Ishikawa (cell line): ENCODE data around the gene NSDHL.
A peak's percentile ranks its signal among the peaks of the same experiment; 100 is the strongest.

Experiments
- CEBPB ChIP-seq: IDR thresholded peaks from 2 replicates; pipeline ENCODE4 v1.6.1; 2012
- EGR1 ChIP-seq: IDR thresholded peaks from 2 replicates; pipeline ENCODE4 v1.6.1; 2012
- EP300 ChIP-seq: IDR thresholded peaks from 2 replicates; pipeline ENCODE4 v1.6.1; 2012; ENCODE audit warnings: borderline replicate concordance
- FOXM1 ChIP-seq: IDR thresholded peaks from 2 replicates; pipeline ENCODE4 v1.6.1; 2012; ENCODE audit warnings: low read depth, borderline replicate concordance
- MAX ChIP-seq: IDR thresholded peaks from 2 replicates; pipeline ENCODE4 v1.6.1; 2012
- NFIC ChIP-seq: IDR thresholded peaks from 2 replicates; pipeline ENCODE4 v1.6.1; 2012
- RAD21 ChIP-seq: IDR thresholded peaks from 2 replicates; pipeline ENCODE4 v1.6.1; 2012; ENCODE audit warnings: low read depth
- REST ChIP-seq: IDR thresholded peaks from 2 replicates; pipeline ENCODE4 v1.6.1; 2012; ENCODE audit warnings: low read depth, mild to moderate bottlenecking
- TAF1 ChIP-seq: IDR thresholded peaks from 2 replicates; pipeline ENCODE4 v1.6.1; 2012; ENCODE audit warnings: low read depth, mild to moderate bottlenecking
- TCF12 ChIP-seq: IDR thresholded peaks from 2 replicates; pipeline ENCODE4 v1.6.1; 2012; ENCODE audit warnings: low read depth
- TEAD4 ChIP-seq: IDR thresholded peaks from 2 replicates; pipeline ENCODE4 v1.6.1; 2012
- USF1 ChIP-seq: IDR thresholded peaks from 2 replicates; pipeline ENCODE4 v1.6.1; 2012
- YY1 ChIP-seq: IDR thresholded peaks from 2 replicates; pipeline ENCODE4 v1.6.1; 2012; ENCODE audit warnings: low read depth
- ZBTB7A ChIP-seq: IDR thresholded peaks from 2 replicates; pipeline ENCODE4 v1.6.1; 2012; ENCODE audit warnings: low read depth

The NSDHL gene

GRCh38 chrX:152847281-152847680, 16.4 kb downstream of the NSDHL start:
- TF ChIP-seq USF1 (no peak), YY1 (no peak), ZBTB7A (no peak), TEAD4 (no peak), REST (no peak), MAX (no peak), TCF12 (no peak), FOXM1 (no peak), CEBPB (no peak), RAD21 (no peak), EGR1 (no peak)

- TF ChIP-seq FOXM1 (no peak), NFIC (no peak), TCF12 (no peak)
Observed at GRCh38 chrX:152850465-152850864, 19.6 kb downstream of the NSDHL start.

- TF ChIP-seq REST, result no peak
Observed at GRCh38 chrX:152853986-152854385, 23.1 kb downstream of the NSDHL start.

GRCh38 chrX:152861116-152861515, 30.3 kb downstream of the NSDHL start:
- TF ChIP-seq TAF1 (no peak), USF1 (no peak), ZBTB7A (no peak), TEAD4 (no peak), YY1 (no peak), CEBPB (peak; percentile 88)

GRCh38 chrX:152861826-152862225, 31.0 kb downstream of the NSDHL start:
- TF ChIP-seq EGR1 (no peak), MAX (no peak), RAD21 (no peak), USF1 (no peak), ZBTB7A (no peak), YY1 (no peak), TEAD4 (no peak), EP300 (no peak), TCF12 (no peak)

GRCh38 chrX:152865232-152865920, 34.5 kb downstream of the NSDHL start:
- no peak for TF ChIP-seq RAD21
- TF ChIP-seq REST, result no peak
- no peak for TF ChIP-seq TEAD4
- TF ChIP-seq NFIC, result no peak
- no peak for TF ChIP-seq ZBTB7A
- TF ChIP-seq CEBPB, result no peak
